Left ventricle myocardium inferior (tissue), 1 donor: Measurements from ENCODE around the gene SLC34A1. TPM values are rescaled to one million over a fixed set of nuclear protein-coding genes. Genes with fewer than 3 reads are reported as not detected.

Experiments used
- DNase-seq: peaks from one replicate; pipeline ENCODE4 v3.0.0-alpha.2; 2020
- H3K27ac ChIP-seq: fragments of 200-600 bp; replicated peaks from 2 replicates; pipeline ENCODE4 v1.8.0; 2021
- H3K27me3 ChIP-seq: fragments of 200-600 bp; 2 replicates; pipeline ENCODE4 v1.8.0; 2021; ENCODE audit warnings: low read depth
- H3K36me3 ChIP-seq: fragments of 200-600 bp; 2 replicates; pipeline ENCODE4 v1.8.0; 2021
- H3K4me1 ChIP-seq: fragments of 200-600 bp; 2 replicates; pipeline ENCODE4 v1.8.0; 2021
- H3K4me3 ChIP-seq: fragments of 200-600 bp; 2 replicates; pipeline ENCODE4 v1.8.0; 2021; ENCODE audit warnings: mild to moderate bottlenecking, moderate library complexity
- H3K9me3 ChIP-seq: fragments of 200-600 bp; replicated peaks from 2 replicates; pipeline ENCODE4 v1.8.0; 2021
- CTCF ChIP-seq: fragments of 200-600 bp; IDR thresholded peaks from 2 replicates; pipeline ENCODE4 v1.8.0; 2021; ENCODE audit warnings: antibody characterized with exemption, mild to moderate bottlenecking, borderline replicate concordance
- intact Hi-C: fragments of 100-400 bp; cut with micrococcal nuclease; formaldehyde crosslinking; loops from one replicate; pipeline ENCODE4 v1.11.0; 2022
- total RNA-seq: library from RNA; stranded (reverse); fragmentation: NEBNext Ultra II Directional; extraction: Animal tissue kit (Norgen Biotek cat#: 25700); gene quantifications from one replicate; pipeline ENCODE4 v1.2.1, GENCODE V29; 2021
- donor health status: DM: no; HTN: yes; CAD: no; lungs with severe emphysema.

SLC34A1 gene
- total RNA-seq, 1 donor from 2014 or later: not detected

- Histone ChIP-seq H3K27ac (no peak overlapping the region), H3K4me1 (no peaks in the 10 kb centered on the region), H3K36me3 (peaks cover 71% of the 10 kb centered on the region), H3K9me3 (no peaks in the 10 kb centered on the region), H3K27me3 (no peaks in the 10 kb centered on the region), H3K4me3 (no peak overlapping the region)
- no peak for TF ChIP-seq CTCF
- intact Hi-C loops: no loop called here
- DNase-seq: no peak
Measured at GRCh38 chr5:177438468-177438867, 54.2 kb downstream of the SLC34A1 start.

GRCh38 chr5:177439518-177440053 lies 55.4 kb downstream of the SLC34A1 start:
- intact Hi-C loops: no loop called here
- H3K27ac ChIP-seq: no peak overlapping the region
- DNase-seq: no peak
- no peak for TF ChIP-seq CTCF
- no peak overlapping the region for H3K4me3 ChIP-seq
- no peaks in the 10 kb centered on the region for H3K27me3 ChIP-seq
- H3K36me3 ChIP-seq: peaks cover 60% of the 10 kb centered on the region
- H3K9me3 ChIP-seq: no peaks in the 10 kb centered on the region
- H3K4me1 ChIP-seq: no peaks in the 10 kb centered on the region

- DNase-seq: no peak
- Histone ChIP-seq H3K4me1 (no peaks in the 10 kb centered on the region), H3K9me3 (no peaks in the 10 kb centered on the region), H3K27me3 (no peaks in the 10 kb centered on the region), H3K4me3 (no peak overlapping the region), H3K36me3 (peaks cover 52% of the 10 kb centered on the region), H3K27ac (no peak overlapping the region)
- intact Hi-C loops: no loop called here
- no peak for TF ChIP-seq CTCF
Measured at GRCh38 chr5:177440211-177440989, 56.2 kb downstream of the SLC34A1 start.

- no peak overlapping the region for H3K4me3 ChIP-seq
- no peak for TF ChIP-seq CTCF
- H3K27ac ChIP-seq: no peak overlapping the region
- H3K9me3 ChIP-seq: no peaks in the 10 kb centered on the region
- H3K27me3 ChIP-seq: peaks cover 3% of the 10 kb centered on the region
- DNase-seq: no peak
- peaks cover 44% of the 10 kb centered on the region for H3K36me3 ChIP-seq
- intact Hi-C loops: no loop called here
- H3K4me1 ChIP-seq: peaks cover 6% of the 10 kb centered on the region
Measured at GRCh38 chr5:177440990-177441780, 57.0 kb downstream of the SLC34A1 start.

- no peak for TF ChIP-seq CTCF
- no peak overlapping the region for H3K4me3 ChIP-seq
- intact Hi-C loops: no loop called here
- peaks cover 35% of the 10 kb centered on the region for H3K36me3 ChIP-seq
- no peaks in the 10 kb centered on the region for H3K9me3 ChIP-seq
- H3K4me1 ChIP-seq: peaks cover 15% of the 10 kb centered on the region
- no peak for DNase-seq
- peaks cover 12% of the 10 kb centered on the region for H3K27me3 ChIP-seq
- H3K27ac ChIP-seq: no peak overlapping the region
Measured at GRCh38 chr5:177442066-177442826, 58.0 kb downstream of the SLC34A1 start.
